Measurements from ENCODE around the gene IFI30. TPM values are rescaled to one million over a fixed set of nuclear protein-coding genes. Genes with fewer than 3 reads are reported as not detected.

The IFI30 gene
- total and polyA plus RNA-seq, 2 donors (not counting 3 experiments of a cell fraction or from before 2014, with no cell fraction given): 1.1 to 1.6 TPM

DNA sequence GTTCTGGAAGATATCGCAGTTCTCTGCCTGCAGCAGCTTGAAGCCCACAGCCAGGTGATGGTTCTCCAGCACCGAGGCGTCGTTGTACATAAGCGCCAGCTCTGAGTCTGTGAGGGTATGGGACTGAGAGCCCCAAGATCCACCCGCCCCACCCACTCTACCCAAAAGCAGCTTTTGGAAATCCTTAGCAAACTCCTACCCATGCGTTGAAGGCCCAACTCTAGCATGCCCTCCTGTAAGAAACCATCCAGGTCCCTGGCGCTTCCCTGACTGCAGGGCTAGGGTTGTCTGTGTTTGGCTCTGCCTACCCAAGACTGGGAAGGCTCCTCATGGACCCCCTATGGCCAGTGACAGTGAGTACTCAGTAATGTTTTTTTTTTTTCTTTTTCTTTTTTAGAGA is 43.2 kb downstream of the IFI30 start:
- POLR2A ChIA-PET: interaction anchor here (0.6 kb wide), 1 partner anchor 36 kb away, joined by 4 read pairs; no protein-coding TSS in a partner anchor
- Histone ChIP-seq H4K20me1 (replicated peaks; ENCODE audit: control insufficient read depth, extremely low read depth, insufficient read depth, low read length) (no peaks in the 10 kb centered on the region), H3K36me3 (ENCODE audit: control insufficient read depth in 2 of 2, extremely low read depth in 1 of 2, insufficient read depth in 2 of 2, low read length in 2 of 2) (no peaks in the 10 kb centered on the region), H3K27ac (ENCODE audit: insufficient read depth, low read depth, low read length) (no peak overlapping the region), H3K9me3 (replicated peaks; ENCODE audit: control insufficient read depth, insufficient read depth, low read length) (no peaks in the 10 kb centered on the region), H3K79me2 (ENCODE audit: control insufficient read depth, insufficient read depth, low read length) (no peaks in the 10 kb centered on the region), H3K9ac (replicated peaks; ENCODE audit: extremely low read depth, insufficient read depth, low read length) (no peak overlapping the region), H3K4me2 (ENCODE audit: insufficient read depth, low read length) (no peak overlapping the region), H3K4me1 (ENCODE audit: control insufficient read depth, extremely low read depth, insufficient read depth, low read length) (no peaks in the 10 kb centered on the region), H2AFZ (ENCODE audit: low read depth, low read length) (no peak overlapping the region), H3K9me1 (replicated peaks; ENCODE audit: control insufficient read depth, extremely low read depth, insufficient read depth, low read length) (no peaks in the 10 kb centered on the region), H3K27me3 (ENCODE audit: control insufficient read depth in 2 of 2, insufficient read depth in 2 of 2, low read length in 2 of 2) (no peaks in the 10 kb centered on the region), H3K4me3 (replicated peaks in 1 of 3; ENCODE audit: insufficient read depth in 1 of 3, low read depth in 1 of 3, low read length in 3 of 3) (no peak overlapping the region)
- FAIRE-seq (no peak), DNase-seq (ENCODE audit: low read depth, low spot score) (no peak)
- dilution Hi-C loops (cut with MboI; ENCODE audit: extremely low pct_ligation_motif_present, low sequenced_read_pairs): no loop called here
- intact Hi-C loops (cut with micrococcal nuclease): no loop called here
- CTCF ChIA-PET: interaction anchor here (0.8 to 1.5 kb wide), 2 partner anchors 12 to 63 kb away, joined by 4 to 6 read pairs; partner anchors contain the start of gene RAB3A
- BruUV-seq (replicated peaks): no TSS peak
- TF ChIP-seq, protein P1, sequence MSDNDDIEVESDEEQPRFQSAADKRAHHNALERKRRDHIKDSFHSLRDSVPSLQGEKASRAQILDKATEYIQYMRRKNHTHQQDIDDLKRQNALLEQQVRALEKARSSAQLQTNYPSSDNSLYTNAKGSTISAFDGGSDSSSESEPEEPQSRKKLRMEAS (IDR thresholded peaks at IDR 0.05; ENCODE audit: insufficient read depth, insufficient read length): no peak
- TF ChIP-seq, protein P2, sequence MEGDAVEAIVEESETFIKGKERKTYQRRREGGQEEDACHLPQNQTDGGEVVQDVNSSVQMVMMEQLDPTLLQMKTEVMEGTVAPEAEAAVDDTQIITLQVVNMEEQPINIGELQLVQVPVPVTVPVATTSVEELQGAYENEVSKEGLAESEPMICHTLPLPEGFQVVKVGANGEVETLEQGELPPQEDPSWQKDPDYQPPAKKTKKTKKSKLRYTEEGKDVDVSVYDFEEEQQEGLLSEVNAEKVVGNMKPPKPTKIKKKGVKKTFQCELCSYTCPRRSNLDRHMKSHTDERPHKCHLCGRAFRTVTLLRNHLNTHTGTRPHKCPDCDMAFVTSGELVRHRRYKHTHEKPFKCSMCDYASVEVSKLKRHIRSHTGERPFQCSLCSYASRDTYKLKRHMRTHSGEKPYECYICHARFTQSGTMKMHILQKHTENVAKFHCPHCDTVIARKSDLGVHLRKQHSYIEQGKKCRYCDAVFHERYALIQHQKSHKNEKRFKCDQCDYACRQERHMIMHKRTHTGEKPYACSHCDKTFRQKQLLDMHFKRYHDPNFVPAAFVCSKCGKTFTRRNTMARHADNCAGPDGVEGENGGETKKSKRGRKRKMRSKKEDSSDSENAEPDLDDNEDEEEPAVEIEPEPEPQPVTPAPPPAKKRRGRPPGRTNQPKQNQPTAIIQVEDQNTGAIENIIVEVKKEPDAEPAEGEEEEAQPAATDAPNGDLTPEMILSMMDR (IDR thresholded peaks at IDR 0.05; ENCODE audit: extremely low read depth in 1 of 2, insufficient read depth in 1 of 2, low read depth in 1 of 2, low read length in 2 of 2): no peak
- TF ChIP-seq GATA2 (IDR thresholded peaks at IDR 0.05; ENCODE audit: insufficient read depth, insufficient read length, low read depth, low read length): no peak
- TF ChIP-seq EZH2 (IDR thresholded peaks at IDR 0.05; ENCODE audit: borderline replicate concordance, low read depth, low read length, severe bottlenecking): no peak
- no peak for TF ChIP-seq JUN (IDR thresholded peaks at IDR 0.05; ENCODE audit: borderline replicate concordance, insufficient read depth, insufficient read length, low read depth)
- TF ChIP-seq FOS (IDR thresholded peaks at IDR 0.05; ENCODE audit: borderline replicate concordance, insufficient read depth, low read length): no peak
- TF ChIP-seq MYC (IDR thresholded peaks at IDR 0.05; ENCODE audit: low read depth, low read length): no peak
- TF ChIP-seq POLR2A (IDR thresholded peaks at IDR 0.05; ENCODE audit: low read depth, low read length): no peak
- TF ChIP-seq POLR2AphosphoS5 (IDR thresholded peaks at IDR 0.05; ENCODE audit: insufficient read depth, low read depth, low read length): no peak

Data from endothelial cell of umbilical vein (primary cell).